ENCODE results near the gene LTBR.

LTBR gene

DNA sequence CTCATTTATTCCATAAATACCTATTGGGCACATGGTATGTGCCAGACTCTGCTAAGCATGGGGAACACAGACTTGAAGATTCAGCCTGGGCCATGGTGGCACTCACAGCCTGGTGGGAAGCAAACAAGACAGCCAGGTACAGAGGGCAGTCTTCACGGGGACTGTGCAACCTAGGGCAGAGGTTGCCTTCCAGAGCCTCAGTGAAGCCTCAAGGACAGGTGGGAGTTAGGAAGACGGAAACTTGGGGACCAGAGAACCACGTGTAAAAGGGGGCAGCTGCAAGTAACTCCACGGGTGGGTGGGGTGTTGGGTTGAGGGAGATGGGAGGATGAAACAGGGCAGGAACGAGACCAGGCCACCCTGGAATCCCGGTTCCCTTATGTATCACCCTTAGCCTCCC lies 980 bp upstream of the LTBR start:
- DNase-seq (ENCODE audit: low read depth, low spot score): no peak

DNA sequence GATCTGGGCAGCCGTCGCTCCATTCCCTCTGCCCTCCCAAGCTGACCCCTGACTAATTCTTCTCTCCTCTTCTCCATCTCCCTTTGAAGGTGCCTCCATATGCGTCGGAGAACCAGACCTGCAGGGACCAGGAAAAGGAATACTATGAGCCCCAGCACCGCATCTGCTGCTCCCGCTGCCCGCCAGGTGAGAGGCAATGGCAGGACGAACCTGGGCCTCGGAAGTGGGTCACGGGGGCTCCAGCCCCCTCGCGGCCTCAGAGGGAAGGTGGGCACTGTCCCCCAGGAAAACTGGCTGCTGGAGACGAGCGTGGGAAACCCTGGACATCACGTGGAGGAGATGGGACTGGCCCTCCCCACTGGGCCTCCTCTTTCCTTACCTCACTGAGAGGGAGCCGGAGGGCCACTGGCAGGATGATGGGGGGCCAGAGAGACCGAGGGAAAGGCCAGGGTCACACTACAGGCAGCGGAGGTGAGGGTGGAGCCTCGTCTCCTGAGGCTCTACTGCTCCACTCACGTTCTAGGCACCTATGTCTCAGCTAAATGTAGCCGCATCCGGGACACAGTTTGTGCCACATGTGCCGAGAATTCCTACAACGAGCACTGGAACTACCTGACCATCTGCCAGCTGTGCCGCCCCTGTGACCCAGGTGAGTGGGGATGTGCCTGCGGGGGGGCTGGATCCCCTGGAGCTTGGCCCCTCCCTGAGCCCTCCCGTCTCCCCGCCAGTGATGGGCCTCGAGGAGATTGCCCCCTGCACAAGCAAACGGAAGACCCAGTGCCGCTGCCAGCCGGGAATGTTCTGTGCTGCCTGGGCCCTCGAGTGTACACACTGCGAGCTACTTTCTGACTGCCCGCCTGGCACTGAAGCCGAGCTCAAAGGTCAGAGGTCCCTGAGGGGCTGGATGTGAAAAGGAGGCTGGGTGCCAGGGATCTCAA lies 806 bp downstream of the LTBR start:
- DNase-seq (ENCODE audit: low read depth, low spot score): no peak

DNA sequence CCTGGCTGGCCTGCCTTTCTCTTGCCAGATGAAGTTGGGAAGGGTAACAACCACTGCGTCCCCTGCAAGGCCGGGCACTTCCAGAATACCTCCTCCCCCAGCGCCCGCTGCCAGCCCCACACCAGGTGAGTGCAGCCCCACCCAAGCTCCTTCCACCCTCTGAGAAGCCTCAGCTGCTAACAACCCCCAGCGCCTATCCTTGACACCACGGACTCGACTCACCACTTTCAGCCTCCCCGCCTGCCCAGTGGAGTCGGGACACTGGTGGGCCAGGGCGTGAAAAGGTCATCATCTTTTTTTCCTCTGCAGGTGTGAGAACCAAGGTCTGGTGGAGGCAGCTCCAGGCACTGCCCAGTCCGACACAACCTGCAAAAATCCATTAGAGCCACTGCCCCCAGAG lies 2.1 kb downstream of the LTBR start:
- no peak for DNase-seq (ENCODE audit: low read depth, low spot score)

DNA sequence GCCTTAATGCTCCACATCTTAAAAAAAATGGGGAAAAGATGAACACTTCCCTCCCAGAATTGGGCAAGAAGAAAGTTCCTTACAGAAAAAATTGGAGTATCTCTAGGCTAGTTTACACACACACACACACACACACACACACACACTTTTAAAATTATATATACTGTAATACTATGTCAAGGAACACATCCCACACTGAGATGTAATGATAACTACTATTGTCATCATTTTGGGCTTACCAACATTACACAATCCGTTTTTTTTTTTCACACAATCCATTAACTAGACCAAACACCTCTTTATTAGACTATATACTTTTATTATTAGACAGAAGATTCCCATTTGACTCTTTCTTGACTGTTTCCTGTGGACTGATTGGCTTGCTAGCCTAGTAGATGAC lies 2.5 kb downstream of the LTBR start:
- DNase-seq (ENCODE audit: low read depth, low spot score): no peak

DNA sequence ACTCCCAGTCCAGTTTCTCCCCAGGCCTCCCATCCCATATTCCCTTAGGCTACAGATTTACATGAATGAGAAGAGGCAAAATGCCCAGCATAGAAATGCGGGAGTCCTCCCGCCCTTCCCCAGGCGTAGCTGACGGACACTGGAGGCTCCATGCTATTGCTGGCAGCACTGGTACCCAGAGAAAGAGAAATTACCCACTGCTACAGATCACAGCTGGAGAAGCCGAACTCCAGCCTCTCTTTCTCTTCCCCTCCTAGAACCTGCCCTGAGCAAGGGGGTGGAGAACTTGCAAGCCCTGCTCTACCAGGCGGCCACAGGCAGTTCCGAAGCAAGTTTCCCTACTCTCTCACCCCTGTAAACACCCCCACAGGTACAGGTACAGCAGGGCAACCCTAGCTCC lies 3.6 kb downstream of the LTBR start:
- DNase-seq (ENCODE audit: low read depth, low spot score): no peak

DNA sequence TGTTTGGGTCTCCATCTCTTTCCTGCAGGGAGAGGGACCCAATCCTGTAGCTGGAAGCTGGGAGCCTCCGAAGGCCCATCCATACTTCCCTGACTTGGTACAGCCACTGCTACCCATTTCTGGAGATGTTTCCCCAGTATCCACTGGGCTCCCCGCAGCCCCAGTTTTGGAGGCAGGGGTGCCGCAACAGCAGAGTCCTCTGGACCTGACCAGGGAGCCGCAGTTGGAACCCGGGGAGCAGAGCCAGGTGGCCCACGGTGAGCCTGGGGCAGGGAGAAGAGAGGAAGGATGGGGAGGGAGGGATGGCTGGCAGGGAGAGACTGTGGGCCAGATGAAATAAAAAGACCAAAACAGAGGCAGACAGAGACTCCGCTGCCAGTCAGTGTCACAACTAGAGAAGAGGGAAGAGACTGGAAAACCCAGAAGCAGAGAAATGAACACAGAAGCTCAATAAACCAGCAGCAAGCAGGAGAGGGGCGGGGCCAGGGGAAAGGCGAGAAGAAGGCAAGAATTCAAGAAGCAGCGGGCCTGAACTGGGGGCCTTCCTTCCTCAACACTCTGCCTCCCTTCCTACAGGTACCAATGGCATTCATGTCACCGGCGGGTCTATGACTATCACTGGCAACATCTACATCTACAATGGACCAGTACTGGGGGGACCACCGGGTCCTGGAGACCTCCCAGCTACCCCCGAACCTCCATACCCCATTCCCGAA lies 6.3 kb downstream of the LTBR start:
- DNase-seq (ENCODE audit: low read depth, low spot score): no peak

DNA sequence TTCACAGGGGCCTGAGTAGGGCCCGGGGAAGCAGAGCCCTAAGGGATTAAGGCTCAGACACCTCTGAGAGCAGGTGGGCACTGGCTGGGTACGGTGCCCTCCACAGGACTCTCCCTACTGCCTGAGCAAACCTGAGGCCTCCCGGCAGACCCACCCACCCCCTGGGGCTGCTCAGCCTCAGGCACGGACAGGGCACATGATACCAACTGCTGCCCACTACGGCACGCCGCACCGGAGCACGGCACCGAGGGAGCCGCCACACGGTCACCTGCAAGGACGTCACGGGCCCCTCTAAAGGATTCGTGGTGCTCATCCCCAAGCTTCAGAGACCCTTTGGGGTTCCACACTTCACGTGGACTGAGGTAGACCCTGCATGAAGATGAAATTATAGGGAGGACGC lies 7.1 kb downstream of the LTBR start:
- DNase-seq (ENCODE audit: low read depth, low spot score): no peak

DNA sequence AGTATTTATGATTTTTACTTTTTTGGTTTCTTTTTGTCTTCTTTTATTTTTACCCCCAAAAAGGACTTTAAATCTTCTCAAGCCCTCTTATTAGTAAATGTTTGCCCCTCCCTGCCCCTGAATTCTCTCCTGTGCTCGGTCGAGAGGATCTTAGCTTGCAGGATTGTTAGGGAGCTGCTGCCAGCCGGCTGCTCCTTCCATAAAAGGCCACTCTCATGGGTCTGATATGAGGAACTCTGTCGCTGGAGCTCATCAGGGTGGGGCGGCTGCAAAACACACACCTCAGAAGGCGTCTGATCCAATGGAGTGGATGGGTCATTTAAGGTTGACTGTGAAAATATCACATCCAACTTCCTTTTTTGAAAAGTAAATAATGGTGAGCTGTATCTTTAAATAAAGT lies 8.5 kb downstream of the LTBR start:
- DNase-seq (ENCODE audit: low read depth, low spot score): no peak

DNA sequence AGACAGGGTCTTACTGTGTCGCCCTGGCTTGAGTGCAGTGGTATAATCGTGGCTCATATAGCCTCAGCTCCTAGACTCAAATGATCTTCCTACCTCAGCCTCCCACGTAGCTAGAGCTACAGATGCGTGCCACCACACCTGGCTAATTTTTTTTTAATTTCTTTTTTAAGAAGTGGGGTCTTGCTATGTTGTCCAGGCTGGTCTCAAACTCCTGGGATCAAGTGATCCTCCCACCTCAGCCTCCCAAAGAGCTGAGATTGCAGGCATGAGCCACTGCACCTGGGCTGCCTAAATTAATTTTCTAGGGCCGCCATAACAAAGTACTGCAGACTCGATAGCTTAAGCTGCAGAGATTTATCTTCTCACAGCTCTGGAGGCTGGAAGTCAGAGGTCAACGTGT lies 9.1 kb downstream of the LTBR start:
- no peak for DNase-seq (ENCODE audit: low read depth, low spot score)

DNA sequence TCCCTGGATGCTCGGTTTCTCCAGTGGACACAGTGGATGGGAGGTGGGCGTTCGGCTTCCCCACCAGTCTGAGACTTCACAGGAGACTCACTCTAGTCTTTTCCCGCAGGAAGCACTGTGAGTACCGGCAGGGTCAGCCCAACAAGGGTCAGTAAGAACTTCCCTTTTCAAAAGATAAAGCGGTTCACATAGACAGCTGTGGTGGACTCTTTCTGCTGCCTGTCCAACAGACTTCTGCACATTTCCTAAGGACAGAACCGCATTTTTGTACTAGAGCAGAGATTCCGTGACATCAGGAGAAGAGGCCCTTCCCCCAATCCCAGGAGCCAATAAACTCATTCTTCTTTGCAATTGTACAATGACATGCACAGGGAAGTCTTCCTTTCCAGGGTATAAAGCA lies 10.4 kb downstream of the LTBR start:
- no peak for DNase-seq (ENCODE audit: low read depth, low spot score)

DNA sequence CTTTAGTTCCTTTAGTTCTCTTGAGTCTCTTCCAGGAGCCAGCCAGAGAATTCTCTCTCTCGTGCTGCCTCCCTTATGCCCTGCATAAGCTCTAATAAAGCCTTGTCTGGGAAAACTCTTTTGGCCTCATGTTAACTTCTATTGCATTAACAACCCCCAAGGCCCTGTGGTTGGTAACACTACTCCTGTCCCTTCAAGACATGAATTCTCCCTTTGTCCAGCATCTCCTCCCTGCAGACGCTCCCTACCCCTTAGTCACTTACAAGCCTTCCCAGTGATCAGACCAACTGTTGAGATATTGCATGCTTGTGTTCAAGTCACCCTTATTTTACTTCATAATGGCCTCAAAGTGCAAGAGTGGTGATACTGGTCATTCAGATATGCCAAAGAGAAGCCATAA lies 12.1 kb downstream of the LTBR start:
- no peak for DNase-seq (ENCODE audit: low read depth, low spot score)

DNA sequence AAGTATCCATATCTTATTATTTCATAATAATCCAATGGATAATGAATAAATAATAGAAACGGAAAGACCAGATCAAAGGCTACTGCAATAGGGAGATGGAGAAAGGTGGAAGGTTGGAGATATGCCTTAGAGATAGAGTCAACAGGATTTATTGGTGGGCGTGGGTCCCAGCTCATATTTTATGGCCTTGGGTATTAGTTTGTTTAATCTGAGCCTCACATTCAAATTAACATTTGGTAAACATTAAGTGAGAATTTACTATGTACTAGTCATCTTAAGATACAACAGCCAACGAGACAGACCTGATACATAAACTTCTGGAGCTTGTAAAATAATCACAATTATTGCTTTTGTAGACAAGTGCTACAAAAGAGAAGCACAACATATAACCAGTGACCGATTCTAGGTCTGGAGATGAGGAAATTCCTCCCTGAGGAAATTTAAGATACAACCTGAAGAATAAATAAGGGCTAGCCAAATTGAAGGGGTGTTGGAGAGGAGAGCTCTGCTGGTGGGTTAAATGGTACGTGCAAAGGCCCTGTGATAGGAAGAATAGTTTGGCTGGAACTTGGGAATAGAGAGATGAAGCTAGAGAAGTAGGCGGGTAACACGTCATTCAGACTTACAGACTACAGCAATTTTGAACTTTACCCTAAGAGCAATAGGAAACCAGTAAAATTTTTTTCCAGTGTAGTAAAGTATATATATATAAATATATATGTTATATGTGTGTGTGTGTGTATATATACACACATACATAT lies 16.1 kb downstream of the LTBR start:
- no peak for DNase-seq (ENCODE audit: low read depth, low spot score)

DNA sequence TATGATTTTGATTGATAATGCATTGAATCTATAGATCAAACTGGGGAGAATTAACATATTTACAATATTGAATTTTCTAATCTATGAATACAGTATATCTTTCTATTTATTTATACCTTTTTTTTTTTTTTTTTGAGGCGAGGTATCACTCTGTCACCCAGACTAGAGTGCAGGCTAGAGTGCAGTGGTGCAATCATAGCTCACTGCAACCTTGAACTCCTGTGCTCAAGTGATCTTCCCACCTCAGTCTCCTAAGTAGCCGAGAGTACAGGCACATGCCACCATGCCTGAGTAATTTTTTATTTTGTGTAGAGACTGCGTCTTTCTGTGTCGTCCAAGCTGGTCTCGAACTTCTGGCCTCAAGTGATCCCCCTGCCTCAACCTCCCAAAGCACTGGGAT lies 20.4 kb downstream of the LTBR start:
- no peak for DNase-seq (ENCODE audit: low read depth, low spot score)

DNA sequence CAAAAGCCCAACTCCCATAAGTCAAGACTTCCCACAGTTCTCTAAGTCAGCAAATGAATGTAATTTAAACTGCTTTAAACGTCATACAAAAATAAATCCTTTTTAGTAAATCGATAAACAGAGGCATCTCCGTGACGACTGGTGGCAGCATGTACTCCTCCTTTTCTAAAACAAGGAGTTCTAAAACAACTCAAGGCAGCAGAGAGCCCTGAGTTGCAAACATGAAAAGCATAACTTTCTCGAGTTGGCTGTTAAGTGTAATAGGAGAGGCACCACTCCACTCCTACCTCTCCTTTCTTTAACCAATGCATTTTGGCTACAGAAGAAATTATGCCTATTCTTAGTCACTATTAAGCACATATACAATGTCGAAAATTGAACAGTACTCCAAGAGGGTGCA lies 22.0 kb downstream of the LTBR start:
- no peak for DNase-seq (ENCODE audit: low read depth, low spot score)

DNA sequence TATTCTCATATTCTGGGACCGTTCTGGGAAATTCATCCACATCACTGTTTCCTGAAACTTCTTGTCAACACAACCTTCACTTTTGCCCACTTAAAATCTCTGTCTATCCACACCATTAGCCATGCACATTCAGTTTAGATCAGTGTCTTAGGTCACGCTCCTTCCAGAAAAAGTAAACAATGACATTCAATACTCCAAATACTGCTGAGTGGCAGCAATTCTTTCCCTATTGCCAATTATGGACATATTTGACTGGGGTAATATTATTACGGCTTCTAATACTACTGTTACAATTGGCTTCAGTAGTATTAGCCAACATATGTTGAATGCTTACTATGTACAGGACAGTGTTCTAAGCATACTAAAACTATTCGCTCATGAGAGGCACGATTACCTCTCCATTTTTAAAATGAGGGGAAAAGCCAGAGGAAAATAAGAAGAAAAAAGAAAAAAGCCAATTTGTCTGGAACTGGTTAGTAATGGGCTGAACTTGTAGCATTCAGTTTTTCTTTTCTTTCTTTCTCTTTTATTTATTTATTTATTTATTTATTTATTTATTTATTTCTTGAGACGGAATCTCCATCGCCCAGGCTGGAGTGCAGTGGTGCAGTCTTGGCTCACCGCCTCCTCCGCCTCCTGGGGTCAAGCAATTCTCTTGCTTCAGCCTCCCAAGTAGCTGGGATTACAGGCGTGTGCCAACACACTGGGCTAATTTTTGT lies 23.4 kb downstream of the LTBR start:
- no peak for DNase-seq (ENCODE audit: low read depth, low spot score)

DNA sequence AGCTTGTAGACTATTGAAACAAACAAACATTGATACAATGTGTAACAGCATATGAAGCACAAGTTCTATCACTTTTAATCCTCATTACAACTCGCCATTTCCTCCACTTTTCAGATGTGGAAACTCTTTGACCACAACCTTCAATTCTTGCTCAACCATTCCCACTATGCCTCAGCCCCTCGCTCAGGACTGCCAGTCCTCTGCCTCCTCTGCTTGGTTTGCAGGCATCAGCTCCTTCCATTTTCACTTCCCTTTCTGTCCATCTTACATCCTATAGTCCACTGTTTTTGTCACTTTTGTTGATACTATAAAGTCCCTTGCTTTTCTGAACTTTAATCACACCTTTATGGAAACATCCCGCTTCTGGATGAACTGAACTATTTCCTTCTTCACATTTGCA lies 32.6 kb downstream of the LTBR start:
- no peak for DNase-seq (ENCODE audit: low read depth, low spot score)

DNA sequence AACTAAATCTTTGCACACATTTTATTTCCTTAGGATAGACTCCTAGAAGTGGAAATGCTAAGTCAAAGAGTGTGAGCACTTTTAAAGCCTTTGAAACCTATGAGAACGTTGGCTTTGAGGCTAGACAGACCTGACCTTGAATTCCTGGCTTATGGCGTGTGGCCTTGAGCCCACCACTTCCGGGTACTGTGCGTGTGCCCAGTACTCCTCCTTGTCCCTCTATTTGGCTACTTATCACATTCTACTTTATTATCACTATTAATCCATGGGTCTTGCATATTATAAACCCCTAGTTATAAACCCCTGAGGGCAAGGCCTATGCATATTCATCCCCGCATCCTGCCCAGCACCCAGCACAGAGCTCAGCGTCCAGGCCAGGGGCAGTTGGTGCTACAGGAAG lies 34.8 kb downstream of the LTBR start:
- no peak for DNase-seq (ENCODE audit: low read depth, low spot score)

DNA sequence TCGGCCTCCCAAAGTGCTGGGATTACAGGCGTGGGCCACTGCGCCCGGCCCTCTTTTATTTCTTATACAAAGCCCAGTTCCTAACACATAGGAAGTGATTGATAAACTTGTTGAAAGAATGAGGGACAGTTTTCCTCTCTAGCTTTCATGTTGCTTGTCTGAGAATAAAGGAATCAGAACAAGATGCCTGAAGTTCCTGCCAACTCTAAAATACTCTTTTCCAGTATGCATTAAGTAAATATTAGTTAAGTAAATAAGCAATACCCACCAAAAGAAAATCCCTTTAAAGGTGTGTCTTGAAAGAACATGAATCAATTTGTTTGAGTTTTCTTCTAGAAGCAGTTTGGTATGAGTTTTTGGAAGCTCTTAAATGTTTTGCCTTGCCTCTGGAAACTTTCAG lies 36.4 kb downstream of the LTBR start:
- no peak for DNase-seq (ENCODE audit: low read depth, low spot score)

DNA sequence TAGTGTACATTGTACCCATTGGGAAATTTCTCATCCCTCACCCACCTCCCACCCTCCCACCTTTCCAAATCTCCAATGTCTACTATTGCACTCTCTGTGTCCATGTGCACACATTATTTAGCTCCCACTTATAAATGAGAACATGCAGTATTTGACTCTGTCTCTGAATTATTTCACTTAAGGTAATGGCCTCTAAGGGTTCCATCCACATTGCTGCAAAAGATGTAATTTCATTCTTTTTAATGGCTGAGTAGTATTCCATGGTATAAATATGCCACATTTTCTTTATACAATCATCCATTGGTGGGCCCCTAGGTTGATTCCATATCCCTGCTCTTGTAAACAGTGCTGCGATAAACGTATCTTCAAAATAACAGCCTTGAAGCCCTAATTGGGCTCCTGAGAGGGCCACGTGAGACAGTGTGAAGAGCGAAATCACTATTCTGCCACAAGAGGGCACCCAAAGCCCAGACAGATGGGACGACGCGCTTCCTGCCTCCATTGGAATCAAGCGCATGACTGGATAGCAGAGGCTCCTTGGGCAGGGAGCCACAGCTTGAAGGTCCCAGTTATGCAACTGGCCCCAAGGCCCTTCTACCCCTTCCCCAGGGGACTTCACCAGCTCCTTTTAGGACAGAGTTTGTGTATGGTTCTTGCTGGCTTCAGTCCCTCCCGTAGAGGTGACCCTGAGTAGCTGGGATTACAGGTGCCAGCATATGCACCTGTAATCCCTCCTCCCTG lies 39.5 kb downstream of the LTBR start:
- peak; percentile 76 for DNase-seq (ENCODE audit: low read depth, low spot score)

DNA sequence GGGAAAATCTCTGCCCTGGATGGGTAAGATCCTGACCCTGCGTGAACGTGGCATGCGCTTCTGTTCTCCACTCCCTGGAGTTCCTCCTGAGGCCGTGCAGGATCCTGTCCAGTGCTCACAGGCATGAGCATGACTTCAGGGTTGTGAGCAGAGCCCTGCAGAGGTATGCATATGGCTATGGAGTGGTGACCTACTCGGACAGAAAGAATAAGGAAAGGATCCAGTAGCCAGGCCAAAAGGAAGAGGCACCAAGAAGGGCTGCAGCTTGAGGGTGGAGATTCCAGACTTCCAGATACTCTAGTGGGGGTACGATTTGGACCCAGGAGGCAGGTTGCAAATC lies 40.0 kb downstream of the LTBR start:
- DNase-seq (ENCODE audit: low read depth, low spot score): no peak

DNA sequence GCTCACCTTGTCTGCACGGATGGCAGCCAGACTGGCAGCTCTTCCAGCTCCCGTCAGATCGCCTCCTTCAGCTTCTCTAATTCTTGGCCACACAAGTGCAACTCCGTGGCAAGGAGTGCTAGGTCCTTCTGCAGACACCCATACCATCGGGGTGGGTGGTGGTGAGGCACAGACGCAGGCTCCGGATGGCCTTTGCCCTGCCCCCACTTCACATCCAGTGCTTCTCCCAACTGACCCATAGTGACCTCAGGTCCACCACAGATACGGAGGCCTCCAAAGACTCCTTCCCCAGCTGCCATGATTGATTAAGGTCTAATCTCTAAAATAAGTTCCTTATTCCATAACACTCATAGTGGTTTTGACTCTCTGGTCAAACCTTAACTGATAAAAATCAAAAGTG lies 40.9 kb downstream of the LTBR start:
- no peak for DNase-seq (ENCODE audit: low read depth, low spot score)
